HEK293 (cell line): ENCODE measurements around the gene SLC6A6.
A peak's percentile ranks its signal among the peaks of the same experiment; 100 is the strongest.

Experiments
- GFI1B ChIP-seq: fragments of 450-650 bp; formaldehyde crosslinking; IDR thresholded peaks from 2 replicates; pipeline ENCODE4 v1.5.1; 2016; ENCODE audit warnings: missing biosample characterization, missing genetic modification characterization
- GLIS1 ChIP-seq: fragments of 450-650 bp; formaldehyde crosslinking; IDR thresholded peaks from 2 replicates; pipeline ENCODE4 v1.5.1; 2016; ENCODE audit warnings: missing biosample characterization, missing genetic modification characterization
- GLIS2 ChIP-seq: fragments of 450-650 bp; formaldehyde crosslinking; IDR thresholded peaks from 2 replicates; pipeline ENCODE4 v1.5.1; 2016; ENCODE audit warnings: missing biosample characterization, missing genetic modification characterization
- HOXD13 ChIP-seq: sonication (generic); formaldehyde crosslinking; IDR thresholded peaks from 2 replicates; pipeline ENCODE4 v1.8.0; 2022; ENCODE audit warnings: missing genetic modification reagents, borderline replicate concordance
- KLF8 ChIP-seq: fragments of 450-650 bp; formaldehyde crosslinking; IDR thresholded peaks from 2 replicates; pipeline ENCODE4 v1.5.1; 2016; ENCODE audit warnings: missing biosample characterization, missing genetic modification characterization
- SCRT1 ChIP-seq: fragments of 450-650 bp; formaldehyde crosslinking; IDR thresholded peaks from 2 replicates; pipeline ENCODE4 v1.5.1; 2016; ENCODE audit warnings: missing biosample characterization, missing genetic modification characterization, borderline replicate concordance
- SP2 ChIP-seq: fragments of 450-650 bp; formaldehyde crosslinking; IDR thresholded peaks from 2 replicates; pipeline ENCODE4 v1.5.1; 2016; ENCODE audit warnings: missing biosample characterization, missing genetic modification characterization
- TRIM28 ChIP-seq: IDR thresholded peaks from 2 replicates; pipeline ENCODE4 v1.6.1; 2011; ENCODE audit warnings: low read length, control low read depth, borderline replicate concordance
- ZBTB49 ChIP-seq: fragments of 450-650 bp; formaldehyde crosslinking; IDR thresholded peaks from 2 replicates; pipeline ENCODE4 v1.5.1; 2016; ENCODE audit warnings: missing biosample characterization, missing genetic modification characterization, low read depth
- ZFHX2 ChIP-seq: fragments of 450-650 bp; formaldehyde crosslinking; conservative IDR thresholded peaks from 2 replicates; pipeline ENCODE4 v1.5.1; 2016; ENCODE audit warnings: missing biosample characterization, missing genetic modification characterization
- ZFP37 ChIP-seq: fragments of 450-650 bp; formaldehyde crosslinking; IDR thresholded peaks from 2 replicates; pipeline ENCODE4 v1.5.1; 2016; ENCODE audit warnings: missing biosample characterization, missing genetic modification characterization
- ZNF133 ChIP-seq: fragments of 450-650 bp; formaldehyde crosslinking; IDR thresholded peaks from 2 replicates; pipeline ENCODE4 v1.5.1; 2016; ENCODE audit warnings: missing biosample characterization, missing genetic modification characterization
- ZNF362 ChIP-seq: fragments of 450-650 bp; formaldehyde crosslinking; IDR thresholded peaks from 2 replicates; pipeline ENCODE4 v1.5.1; 2016; ENCODE audit warnings: missing biosample characterization, missing genetic modification characterization
- ZNF426 ChIP-seq: fragments of 450-650 bp; formaldehyde crosslinking; IDR thresholded peaks from 2 replicates; pipeline ENCODE4 v1.5.1; 2017; ENCODE audit warnings: missing biosample characterization, missing genetic modification characterization, mild to moderate bottlenecking, inconsistent platforms, moderate library complexity
- ZNF501 ChIP-seq: fragments of 450-650 bp; formaldehyde crosslinking; IDR thresholded peaks from 2 replicates; pipeline ENCODE4 v1.5.1; 2016; ENCODE audit warnings: missing biosample characterization, missing genetic modification characterization
- ZNF510 ChIP-seq: fragments of 450-650 bp; formaldehyde crosslinking; IDR thresholded peaks from 2 replicates; pipeline ENCODE4 v1.5.1; 2018; ENCODE audit warnings: mild to moderate bottlenecking, missing genetic modification characterization, missing biosample characterization; ENCODE audit not compliant: insufficient replicate concordance
- ZNF548 ChIP-seq: fragments of 450-650 bp; formaldehyde crosslinking; IDR thresholded peaks from 2 replicates; pipeline ENCODE4 v1.5.1; 2016; ENCODE audit warnings: missing biosample characterization, missing genetic modification characterization
- ZNF580 ChIP-seq: fragments of 450-650 bp; formaldehyde crosslinking; IDR thresholded peaks from 2 replicates; pipeline ENCODE4 v1.5.1; 2016; ENCODE audit warnings: missing biosample characterization, missing genetic modification characterization
- ZNF596 ChIP-seq: fragments of 450-650 bp; IDR thresholded peaks from 2 replicates; pipeline ENCODE4 v1.5.0; 2018; ENCODE audit warnings: missing biosample characterization, mild to moderate bottlenecking, missing genetic modification characterization, moderate library complexity
- ZNF624 ChIP-seq: fragments of 450-650 bp; formaldehyde crosslinking; IDR thresholded peaks from 2 replicates; pipeline ENCODE4 v1.5.1; 2017; ENCODE audit warnings: missing biosample characterization, missing genetic modification characterization
- ZNF692 ChIP-seq: fragments of 450-650 bp; formaldehyde crosslinking; IDR thresholded peaks from 2 replicates; pipeline ENCODE4 v1.5.1; 2016; ENCODE audit warnings: missing biosample characterization, missing genetic modification characterization
- ZNF785 ChIP-seq: fragments of 450-650 bp; formaldehyde crosslinking; IDR thresholded peaks from 2 replicates; pipeline ENCODE4 v1.5.1; 2016; ENCODE audit warnings: missing biosample characterization, missing genetic modification characterization
- ZNF830 ChIP-seq: fragments of 450-650 bp; IDR thresholded peaks from 2 replicates; pipeline ENCODE4 v1.5.0; 2018; ENCODE audit warnings: missing biosample characterization, missing genetic modification characterization, low read depth, mild to moderate bottlenecking, moderate library complexity
- ZNF843 ChIP-seq: fragments of 450-650 bp; formaldehyde crosslinking; IDR thresholded peaks from 2 replicates; pipeline ENCODE4 v1.5.1; 2016; ENCODE audit warnings: missing biosample characterization, missing genetic modification characterization
- TF ChIP-seq, protein P1 (sequence below): fragments of 450-650 bp; formaldehyde crosslinking; IDR thresholded peaks from 2 replicates; pipeline ENCODE4 v1.5.1; 2016; ENCODE audit warnings: missing biosample characterization, missing genetic modification characterization
- TF ChIP-seq, protein P2 (sequence below): fragments of 450-650 bp; formaldehyde crosslinking; conservative IDR thresholded peaks from 2 replicates; pipeline ENCODE4 v1.5.1; 2016; ENCODE audit warnings: low read depth, missing biosample characterization, missing genetic modification characterization

The SLC6A6 gene

GRCh38 chr3:14451844-14452739, 49.7 kb downstream of the SLC6A6 start (continued):
- TF ChIP-seq ZNF362 (tag by site-specific recombination) (no peak), ZFP37 (no peak), ZNF843 (tag by site-specific recombination) (no peak), ZNF426 (tag by site-specific recombination) (no peak), ZNF580 (tag by site-specific recombination) (no peak), ZFHX2 (peak; percentile 94), ZNF133 (no peak), SCRT1 (tag by site-specific recombination) (no peak), ZNF548 (tag by site-specific recombination) (no peak), ZNF624 (tag by site-specific recombination) (no peak), ZNF785 (tag by site-specific recombination) (peak; percentile 16), GFI1B (no peak), ZNF830 (tag by site-specific recombination) (no peak), HOXD13 (CRISPR knock-in tag) (no peak), TRIM28 (no peak), ZNF510 (no peak), KLF8 (tag by site-specific recombination) (peak; percentile 90), ZBTB49 (tag by site-specific recombination) (no peak), ZNF501 (tag by site-specific recombination) (no peak), ZNF596 (tag by site-specific recombination) (no peak), GLIS2 (tag by site-specific recombination) (peak; percentile 79), SP2 (peak; percentile 24; the same call in 1 of the 2 replicates), GLIS1 (tag by site-specific recombination) (peak; percentile 97), ZNF692 (tag by site-specific recombination) (peak; percentile 57; the same call in 1 of the 2 replicates)
- TF ChIP-seq, protein P1, sequence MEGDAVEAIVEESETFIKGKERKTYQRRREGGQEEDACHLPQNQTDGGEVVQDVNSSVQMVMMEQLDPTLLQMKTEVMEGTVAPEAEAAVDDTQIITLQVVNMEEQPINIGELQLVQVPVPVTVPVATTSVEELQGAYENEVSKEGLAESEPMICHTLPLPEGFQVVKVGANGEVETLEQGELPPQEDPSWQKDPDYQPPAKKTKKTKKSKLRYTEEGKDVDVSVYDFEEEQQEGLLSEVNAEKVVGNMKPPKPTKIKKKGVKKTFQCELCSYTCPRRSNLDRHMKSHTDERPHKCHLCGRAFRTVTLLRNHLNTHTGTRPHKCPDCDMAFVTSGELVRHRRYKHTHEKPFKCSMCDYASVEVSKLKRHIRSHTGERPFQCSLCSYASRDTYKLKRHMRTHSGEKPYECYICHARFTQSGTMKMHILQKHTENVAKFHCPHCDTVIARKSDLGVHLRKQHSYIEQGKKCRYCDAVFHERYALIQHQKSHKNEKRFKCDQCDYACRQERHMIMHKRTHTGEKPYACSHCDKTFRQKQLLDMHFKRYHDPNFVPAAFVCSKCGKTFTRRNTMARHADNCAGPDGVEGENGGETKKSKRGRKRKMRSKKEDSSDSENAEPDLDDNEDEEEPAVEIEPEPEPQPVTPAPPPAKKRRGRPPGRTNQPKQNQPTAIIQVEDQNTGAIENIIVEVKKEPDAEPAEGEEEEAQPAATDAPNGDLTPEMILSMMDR (tag by site-specific recombination) = no peak
- TF ChIP-seq, protein P2, sequence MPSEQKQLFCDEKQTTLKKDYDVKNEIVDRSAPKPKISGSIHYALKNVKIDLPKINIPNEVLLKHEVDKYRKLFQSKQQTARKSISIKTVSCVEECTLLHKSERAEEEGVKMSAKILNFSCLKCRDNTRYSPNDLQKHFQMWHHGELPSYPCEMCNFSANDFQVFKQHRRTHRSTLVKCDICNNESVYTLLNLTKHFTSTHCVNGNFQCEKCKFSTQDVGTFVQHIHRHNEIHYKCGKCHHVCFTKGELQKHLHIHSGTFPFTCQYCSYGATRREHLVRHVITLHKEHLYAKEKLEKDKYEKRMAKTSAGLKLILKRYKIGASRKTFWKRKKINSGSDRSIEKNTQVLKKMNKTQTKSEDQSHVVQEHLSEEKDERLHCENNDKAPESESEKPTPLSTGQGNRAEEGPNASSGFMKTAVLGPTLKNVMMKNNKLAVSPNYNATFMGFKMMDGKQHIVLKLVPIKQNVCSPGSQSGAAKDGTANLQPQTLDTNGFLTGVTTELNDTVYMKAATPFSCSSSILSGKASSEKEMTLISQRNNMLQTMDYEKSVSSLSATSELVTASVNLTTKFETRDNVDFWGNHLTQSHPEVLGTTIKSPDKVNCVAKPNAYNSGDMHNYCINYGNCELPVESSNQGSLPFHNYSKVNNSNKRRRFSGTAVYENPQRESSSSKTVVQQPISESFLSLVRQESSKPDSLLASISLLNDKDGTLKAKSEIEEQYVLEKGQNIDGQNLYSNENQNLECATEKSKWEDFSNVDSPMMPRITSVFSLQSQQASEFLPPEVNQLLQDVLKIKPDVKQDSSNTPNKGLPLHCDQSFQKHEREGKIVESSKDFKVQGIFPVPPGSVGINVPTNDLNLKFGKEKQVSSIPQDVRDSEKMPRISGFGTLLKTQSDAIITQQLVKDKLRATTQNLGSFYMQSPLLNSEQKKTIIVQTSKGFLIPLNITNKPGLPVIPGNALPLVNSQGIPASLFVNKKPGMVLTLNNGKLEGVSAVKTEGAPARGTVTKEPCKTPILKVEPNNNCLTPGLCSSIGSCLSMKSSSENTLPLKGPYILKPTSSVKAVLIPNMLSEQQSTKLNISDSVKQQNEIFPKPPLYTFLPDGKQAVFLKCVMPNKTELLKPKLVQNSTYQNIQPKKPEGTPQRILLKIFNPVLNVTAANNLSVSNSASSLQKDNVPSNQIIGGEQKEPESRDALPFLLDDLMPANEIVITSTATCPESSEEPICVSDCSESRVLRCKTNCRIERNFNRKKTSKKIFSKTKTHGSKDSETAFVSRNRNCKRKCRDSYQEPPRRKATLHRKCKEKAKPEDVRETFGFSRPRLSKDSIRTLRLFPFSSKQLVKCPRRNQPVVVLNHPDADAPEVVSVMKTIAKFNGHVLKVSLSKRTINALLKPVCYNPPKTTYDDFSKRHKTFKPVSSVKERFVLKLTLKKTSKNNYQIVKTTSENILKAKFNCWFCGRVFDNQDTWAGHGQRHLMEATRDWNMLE (tag by site-specific recombination) = no peak
